CD4-positive, alpha-beta T cell treated with Interleukin-15 for 1 hour (primary cell): ENCODE measurements around the gene SIPA1L3.
A peak's percentile ranks its signal among the peaks of the same experiment; 100 is the strongest.
"Not testable (repeated sequence)": the region's sequence is repeated elsewhere in the genome, so short reads cannot be mapped to it uniquely, and the experiment has no call there.

Experiments used
- DNase-seq: peaks from one replicate; pipeline ENCODE4 v3.0.0-alpha.2; 2020

The SIPA1L3 gene

GRCh38 chr19:38047049-38047438, 140.0 kb downstream of the SIPA1L3 start:
- no peak for DNase-seq

- no peak for DNase-seq
Observed at GRCh38 chr19:38047641-38048040, 140.6 kb downstream of the SIPA1L3 start.

DNA sequence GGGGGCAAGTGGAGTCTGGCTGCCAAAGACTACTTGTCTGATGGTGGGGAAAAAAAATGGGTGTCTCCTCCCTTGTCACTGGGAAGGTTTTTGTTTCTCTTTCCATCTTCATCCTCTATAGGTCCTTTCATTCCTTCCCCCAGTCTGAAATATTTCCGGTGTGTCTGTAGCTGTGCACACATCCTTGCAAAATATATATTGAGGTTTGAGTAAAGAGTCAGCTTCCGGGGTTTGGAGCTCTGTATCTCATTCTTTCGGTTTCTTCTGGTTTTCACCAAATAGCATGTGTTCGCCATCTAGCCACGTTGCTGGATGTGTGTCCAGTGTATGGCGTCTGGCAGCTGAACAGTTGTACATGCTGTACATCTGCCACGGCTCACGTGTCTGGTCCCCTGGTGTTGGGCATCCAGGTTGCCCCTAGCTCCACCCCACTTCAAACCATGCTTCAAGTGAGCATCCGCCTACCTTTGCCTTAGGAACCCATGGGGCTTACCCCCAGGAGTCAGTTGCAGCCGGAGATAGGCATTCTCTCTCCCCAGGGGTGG, 142.2 kb downstream of the SIPA1L3 start:
- peak; percentile 62 for DNase-seq

DNA sequence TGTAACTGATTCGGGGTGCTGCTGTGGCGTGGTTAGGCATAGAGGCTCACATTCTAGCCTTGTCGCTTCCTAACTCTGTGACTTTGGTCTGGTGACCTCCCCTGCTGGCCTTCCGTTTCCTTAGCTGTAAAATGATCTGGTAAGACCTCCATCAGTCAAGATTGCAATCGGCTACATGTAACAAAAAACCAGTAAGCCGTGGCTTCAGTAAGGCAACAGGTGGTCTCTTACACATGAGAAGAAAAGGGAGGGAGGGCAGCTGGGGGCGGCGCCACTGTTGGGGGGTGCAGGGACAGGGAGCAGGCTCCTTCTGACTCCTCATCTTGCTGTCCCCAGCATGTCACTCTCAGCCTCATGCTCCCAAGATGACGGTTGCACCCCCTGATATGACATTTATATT, 148.0 kb downstream of the SIPA1L3 start:
- no peak for DNase-seq

DNA sequence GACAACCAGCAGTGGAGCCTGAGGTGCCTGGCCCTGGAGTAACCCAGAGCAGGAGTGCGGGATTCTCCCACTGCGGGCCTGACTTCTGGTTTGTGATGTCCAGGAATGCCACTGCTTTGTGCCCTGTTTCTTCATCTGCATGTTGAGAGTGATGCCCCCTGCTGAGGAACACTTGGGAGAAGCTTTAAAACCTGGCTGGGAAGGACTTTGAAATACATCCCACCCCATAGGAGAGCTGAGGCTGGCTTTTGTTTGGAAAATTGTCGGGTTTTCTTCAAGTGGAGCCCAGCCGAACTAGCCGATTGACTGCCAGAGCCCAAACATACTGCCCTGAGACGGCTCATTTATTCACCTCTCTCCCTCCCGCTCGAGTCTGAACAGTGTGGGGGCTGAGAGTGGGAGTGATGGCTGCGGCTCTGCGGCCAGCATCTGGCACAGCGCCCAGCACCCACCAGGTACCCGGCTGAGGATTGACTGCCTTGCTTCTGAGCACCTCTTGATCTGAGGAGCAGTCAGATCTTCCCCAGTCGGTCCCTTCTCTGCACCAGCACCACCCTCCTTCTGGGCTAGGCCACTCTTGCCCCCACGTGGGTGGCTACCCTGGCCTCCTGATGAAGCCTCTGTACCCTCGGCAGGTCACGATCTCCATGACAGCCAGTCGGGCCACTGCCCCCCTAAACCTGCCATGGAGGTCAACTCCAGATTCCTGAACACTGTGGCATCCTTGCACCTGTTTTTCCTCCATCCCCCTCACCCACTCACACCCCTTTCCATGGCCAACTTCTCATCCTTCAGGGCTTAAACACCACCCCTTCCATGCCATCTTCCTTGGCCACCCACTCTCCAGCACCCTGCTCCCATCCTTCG, 148.9 kb downstream of the SIPA1L3 start:
- DNase-seq, result no peak

- DNase-seq, result no peak
Observed at GRCh38 chr19:38056646-38057045, 149.6 kb downstream of the SIPA1L3 start.

DNA sequence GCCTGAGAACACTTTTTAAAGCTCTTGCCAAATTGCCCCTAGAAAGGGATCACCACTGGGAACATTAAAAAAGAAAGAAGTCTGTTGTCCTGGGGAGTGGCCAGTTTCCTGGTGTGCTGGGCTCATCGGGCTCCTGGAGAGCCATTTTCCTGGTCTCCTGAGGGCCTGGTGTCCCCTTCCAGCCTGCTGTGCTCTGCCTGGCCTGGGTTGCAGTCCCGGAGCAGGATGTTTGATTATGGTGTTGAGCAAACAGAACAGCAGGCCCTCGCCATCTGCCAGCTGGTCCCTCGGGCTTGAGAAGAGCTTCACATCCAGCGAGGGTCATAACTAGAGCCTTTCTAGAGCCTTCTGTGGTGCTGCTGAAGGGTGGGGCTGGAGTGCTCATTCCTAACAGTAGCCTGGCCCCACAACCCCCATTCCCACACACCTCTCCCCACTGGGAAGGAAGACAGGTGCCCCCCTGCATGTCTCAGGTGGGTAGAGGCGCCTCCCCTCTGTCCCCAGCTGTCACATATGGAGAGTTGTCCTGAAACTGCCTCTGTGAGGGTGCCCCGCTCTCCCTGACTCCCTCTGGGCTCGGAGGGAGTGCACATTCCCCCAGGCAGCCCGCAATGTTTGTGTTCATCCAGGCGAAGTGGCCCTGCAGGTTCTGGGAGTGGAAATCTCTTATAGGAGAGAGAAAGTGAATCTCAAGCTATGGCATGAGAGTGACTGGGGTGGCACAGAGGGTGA, 151.1 kb downstream of the SIPA1L3 start:
- DNase-seq, result no peak

GRCh38 chr19:38059897-38060296, 152.9 kb downstream of the SIPA1L3 start:
- no peak for DNase-seq

DNA sequence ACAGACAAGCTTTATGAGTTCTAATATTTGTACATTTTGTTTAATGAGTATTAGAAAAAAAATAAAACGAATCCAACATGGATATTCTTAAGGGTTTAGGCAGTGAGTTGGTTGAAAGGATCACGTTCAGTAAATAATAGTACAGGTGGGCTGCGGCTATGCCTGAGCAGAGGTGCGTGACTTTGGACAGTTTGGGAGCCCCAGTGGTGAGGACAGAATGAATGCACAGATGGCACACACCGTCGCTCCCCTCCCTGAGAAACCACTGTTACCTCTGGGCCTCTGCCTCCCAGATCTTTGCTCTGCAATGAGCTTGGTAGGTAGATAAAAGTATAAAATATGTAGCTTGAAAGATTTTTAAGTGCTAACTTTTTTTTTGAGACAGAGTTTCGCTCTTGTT, 153.3 kb downstream of the SIPA1L3 start:
- DNase-seq, result no peak

DNA sequence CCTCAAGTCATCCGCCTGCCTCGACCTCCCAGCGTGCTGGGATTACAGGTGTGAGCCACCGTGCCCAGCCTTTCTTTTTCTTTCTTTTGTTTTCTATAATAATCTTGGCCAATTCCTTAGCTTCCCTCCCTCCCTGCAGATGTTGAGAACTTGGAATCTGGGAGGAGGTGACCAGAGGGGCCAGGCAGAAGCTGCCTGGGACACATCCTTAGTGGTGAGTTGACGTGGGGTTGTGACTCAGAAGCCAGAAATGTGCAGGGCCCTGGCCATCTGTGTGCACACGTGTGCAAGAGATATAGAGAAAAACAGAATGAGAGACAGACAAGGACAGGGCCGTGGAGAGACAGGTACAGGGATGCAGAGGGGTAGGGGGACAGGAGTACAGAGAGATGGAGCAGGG, 154.3 kb downstream of the SIPA1L3 start:
- DNase-seq, result no peak

GRCh38 chr19:38062959-38063761, 156.2 kb downstream of the SIPA1L3 start:
- DNase-seq, result no peak

GRCh38 chr19:38063928-38064327, 156.9 kb downstream of the SIPA1L3 start:
- no peak for DNase-seq

DNA sequence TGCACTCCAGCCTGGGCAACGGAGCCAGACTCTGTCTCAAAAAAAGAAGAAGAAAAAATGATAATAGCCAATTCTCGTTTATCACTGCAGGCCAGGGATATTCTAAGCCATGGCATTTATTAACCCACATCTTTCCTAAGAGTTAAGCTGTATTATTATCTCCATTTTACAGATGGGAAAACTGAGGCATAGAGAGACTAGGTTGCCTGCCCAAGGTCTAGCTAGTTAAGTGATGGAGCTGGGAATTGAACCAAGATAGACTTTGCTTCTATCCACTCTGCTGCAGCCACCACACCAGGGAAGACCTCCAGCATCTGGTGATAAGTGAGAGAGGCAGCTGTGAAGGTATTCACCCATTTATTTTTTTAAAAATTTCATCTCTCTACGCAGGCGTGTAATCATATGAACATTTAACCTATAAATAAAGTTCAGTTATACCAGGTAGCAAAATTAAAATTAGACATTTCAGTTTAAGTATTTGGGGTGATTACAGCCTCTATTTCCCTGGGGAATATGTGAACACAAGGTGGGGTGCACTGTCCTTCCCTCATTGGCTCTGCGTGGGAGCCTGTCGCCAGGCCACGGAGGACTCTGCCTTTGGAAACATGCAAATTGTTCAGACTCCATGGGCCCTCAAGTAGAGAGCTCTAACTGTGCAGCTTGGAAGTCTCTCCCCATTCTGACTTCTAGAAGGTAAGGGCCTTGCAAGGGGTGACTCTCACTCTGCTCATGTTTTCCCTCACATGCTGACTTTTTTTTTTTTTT, 157.8 kb downstream of the SIPA1L3 start:
- no peak for DNase-seq

DNA sequence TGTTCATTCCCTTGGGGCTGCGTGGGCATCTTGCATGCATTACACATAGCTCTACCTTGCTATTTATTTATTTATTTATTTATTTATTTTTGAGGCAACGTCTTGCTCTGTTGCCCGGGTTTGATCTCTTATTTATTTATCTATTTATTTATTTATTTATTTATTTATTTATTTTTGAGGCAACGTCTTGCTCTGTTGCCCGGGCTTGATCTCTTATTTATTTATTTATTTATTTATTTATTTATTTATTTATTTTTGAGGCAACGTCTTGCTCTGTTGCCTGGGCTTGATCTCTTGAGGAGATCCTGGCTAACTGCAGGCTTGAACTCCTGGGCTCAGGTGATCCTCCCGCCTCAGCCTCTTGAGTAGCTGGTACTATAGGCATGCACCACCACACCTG, 158.8 kb downstream of the SIPA1L3 start:
- not testable (repeated sequence) for DNase-seq

DNA sequence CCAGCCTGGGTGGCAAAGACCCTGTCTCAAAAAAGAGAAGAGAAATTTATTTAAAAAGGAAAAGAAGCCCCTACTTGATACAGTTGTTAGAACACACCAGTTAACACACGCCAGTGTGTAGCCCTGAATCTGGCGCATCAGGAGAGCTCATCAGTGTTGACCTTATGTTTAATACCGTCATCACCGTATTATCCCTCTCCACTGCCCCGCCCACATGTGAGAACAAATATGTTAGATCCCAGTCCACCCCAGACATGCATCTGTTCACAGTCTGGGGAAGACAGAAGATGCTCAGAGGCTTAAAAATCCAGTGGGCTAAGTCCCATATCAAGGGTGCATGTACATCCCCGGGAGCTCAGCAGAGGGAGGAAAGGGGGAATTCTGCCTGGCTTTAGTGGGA, 161.8 kb downstream of the SIPA1L3 start:
- no peak for DNase-seq

GRCh38 chr19:38070573-38070972, 163.6 kb downstream of the SIPA1L3 start:
- DNase-seq, result no peak

GRCh38 chr19:38071054-38071453, 164.0 kb downstream of the SIPA1L3 start:
- DNase-seq, result not testable (repeated sequence)

GRCh38 chr19:38071647-38072046, 164.6 kb downstream of the SIPA1L3 start:
- no peak for DNase-seq

- no peak for DNase-seq
Observed at GRCh38 chr19:38072776-38073750, 166.1 kb downstream of the SIPA1L3 start.

DNA sequence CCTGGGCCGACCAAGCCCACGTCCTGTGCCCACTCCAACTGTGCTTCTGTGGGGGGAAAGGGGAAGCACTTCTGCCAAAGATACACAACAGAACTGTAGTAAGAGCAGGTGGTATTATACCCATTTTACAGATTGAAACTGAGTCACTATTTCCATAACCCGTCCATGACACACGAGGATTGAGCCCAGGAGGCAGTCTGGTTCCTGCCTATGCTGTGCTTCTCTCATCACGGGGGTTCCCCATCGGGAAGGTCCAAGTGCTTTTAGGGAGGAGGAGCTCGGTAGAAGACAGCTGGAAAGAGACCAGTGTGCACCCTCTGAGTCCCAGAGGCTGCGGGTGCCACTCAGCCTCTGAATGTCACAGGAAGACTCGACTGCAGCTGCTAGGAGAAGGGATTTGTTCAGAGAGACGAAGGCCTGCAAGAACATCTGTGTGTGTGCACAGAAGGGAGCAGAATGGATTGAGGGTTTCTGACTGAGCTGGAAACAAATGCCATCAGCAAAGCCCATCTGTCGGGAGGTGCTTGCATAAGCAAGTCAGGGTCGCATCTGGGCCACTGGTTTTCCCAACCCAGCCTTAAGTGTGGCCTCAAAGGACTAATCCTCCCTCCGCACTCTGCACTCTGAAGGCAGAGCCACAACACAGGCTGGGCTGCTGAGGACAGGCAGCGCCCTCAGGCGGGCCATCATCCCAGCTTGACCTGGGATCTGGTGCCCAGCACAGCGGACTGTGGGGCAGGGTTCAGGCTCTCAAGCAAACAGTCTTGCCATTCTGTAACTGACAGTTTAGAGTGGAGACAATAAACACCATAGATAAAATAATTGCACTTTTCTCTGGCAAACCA, 167.1 kb downstream of the SIPA1L3 start:
- DNase-seq, result no peak
